C4-2B (cell line): ENCODE data around the gene SHC1.

Experiments used
- CTCF ChIP-seq: fragments of 450-650 bp; conservative IDR thresholded peaks from 2 replicates; pipeline ENCODE4 v1.5.1; 2017; ENCODE audit warnings: mild to moderate bottlenecking
- ZFX ChIP-seq: fragments of 450-650 bp; IDR thresholded peaks from 2 replicates; pipeline ENCODE4 v1.6.1; 2017

DNA sequence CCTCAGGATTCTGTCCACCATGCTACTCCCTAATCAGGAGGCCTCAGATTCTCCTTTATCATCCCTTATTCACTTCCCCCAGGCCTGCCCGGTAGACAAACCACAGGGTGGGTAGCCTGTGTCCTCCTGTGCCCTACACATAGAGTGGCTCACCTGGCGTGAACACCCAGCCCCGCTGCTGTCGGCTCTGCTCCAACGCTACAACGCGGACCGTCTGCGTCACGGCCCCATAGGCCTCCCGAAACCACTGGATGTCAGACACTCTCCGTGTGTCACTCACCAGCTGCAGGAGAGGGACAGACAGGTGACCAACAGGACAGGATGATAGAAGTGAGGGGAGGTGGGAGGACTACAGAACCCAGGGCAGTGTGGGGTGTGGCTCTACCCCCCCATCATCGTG is 44.3 kb downstream of the SHC1 start:
- TF ChIP-seq CTCF (no peak), ZFX (no peak)
